ENCODE results near the gene ARSA.
"Not testable (repeated sequence)": the region's sequence is repeated elsewhere in the genome, so short reads cannot be mapped to it uniquely, and the experiment has no call there.

Gene ARSA

DNA sequence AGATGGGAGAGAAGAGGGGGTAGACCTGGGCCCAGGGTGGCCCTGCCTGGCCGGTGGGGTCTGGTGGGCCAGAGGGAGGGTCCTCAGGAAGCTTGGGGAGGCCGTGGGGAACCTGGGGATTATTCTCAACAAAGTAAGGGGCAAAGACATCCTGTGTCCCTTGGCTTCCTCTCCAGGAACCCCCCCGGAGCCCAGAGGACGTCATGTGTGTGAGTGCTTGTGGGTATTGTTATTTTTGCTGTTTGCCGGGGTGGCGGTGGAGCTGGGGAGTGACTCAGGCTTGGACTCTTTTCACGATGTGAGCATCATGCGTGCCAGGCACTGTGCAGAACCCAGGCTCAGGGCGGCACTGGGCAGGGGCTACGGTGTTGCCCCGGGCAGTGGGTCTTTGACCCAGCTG is 43.7 kb upstream of the ARSA start:
- H3K27me3 ChIP-seq = peaks cover 0 to 70% of the 10 kb centered on the region in 2 donors
- intact Hi-C loops (cut with DNase I; ENCODE audit: low total_unique reads) = no loop called here
- no peak overlapping the region for H3K27ac ChIP-seq
- no peak overlapping the region for H3K4me3 ChIP-seq
- TF ChIP-seq, protein P1, sequence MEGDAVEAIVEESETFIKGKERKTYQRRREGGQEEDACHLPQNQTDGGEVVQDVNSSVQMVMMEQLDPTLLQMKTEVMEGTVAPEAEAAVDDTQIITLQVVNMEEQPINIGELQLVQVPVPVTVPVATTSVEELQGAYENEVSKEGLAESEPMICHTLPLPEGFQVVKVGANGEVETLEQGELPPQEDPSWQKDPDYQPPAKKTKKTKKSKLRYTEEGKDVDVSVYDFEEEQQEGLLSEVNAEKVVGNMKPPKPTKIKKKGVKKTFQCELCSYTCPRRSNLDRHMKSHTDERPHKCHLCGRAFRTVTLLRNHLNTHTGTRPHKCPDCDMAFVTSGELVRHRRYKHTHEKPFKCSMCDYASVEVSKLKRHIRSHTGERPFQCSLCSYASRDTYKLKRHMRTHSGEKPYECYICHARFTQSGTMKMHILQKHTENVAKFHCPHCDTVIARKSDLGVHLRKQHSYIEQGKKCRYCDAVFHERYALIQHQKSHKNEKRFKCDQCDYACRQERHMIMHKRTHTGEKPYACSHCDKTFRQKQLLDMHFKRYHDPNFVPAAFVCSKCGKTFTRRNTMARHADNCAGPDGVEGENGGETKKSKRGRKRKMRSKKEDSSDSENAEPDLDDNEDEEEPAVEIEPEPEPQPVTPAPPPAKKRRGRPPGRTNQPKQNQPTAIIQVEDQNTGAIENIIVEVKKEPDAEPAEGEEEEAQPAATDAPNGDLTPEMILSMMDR (IDR thresholded peaks at IDR 0.05) = no peak
- peaks cover 0 to 18% (median 15%) of the 10 kb centered on the region in 4 donors for H3K4me1 ChIP-seq
- no peaks in the 10 kb centered on the region for H3K9me3 ChIP-seq
- H3K36me3 ChIP-seq = no peaks in the 10 kb centered on the region
- no peak for DNase-seq

DNA sequence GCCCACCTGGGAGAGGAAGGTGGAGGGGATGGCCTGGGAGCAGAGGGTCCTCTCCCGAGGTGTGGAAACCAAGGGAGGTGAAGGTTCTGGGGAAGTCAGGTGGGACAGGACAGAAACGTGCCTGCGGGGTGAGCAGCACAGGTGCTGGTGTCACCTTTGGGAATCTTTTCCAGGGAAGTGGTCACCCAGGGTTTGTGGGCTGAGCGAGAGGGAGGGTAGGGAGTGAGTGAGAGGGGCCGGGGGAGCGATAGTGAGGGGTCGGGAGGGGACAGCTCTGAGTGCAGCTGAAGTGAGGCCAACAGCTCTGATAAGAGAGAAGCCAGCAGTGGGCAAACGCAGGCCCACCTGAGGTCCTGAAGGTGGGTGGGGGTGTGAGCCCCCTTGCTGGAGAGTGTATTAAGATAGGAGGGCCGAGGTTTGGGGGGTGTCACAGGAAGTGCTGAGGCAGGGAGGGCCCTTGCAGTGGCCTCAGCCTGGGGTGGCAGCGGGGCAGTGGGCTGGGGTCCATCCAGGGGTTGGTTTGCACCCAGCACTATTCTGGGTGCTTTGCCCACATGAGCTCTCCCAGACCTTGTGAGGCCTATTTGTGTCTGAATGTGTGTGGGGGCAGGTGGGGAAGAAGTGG is 43.1 kb upstream of the ARSA start:
- peaks cover 0 to 66% of the 10 kb centered on the region in 2 donors for H3K27me3 ChIP-seq
- H3K27ac ChIP-seq = no peak overlapping the region
- no peak overlapping the region for H3K4me3 ChIP-seq
- intact Hi-C loops (cut with DNase I; ENCODE audit: low total_unique reads) = no loop called here
- H3K4me1 ChIP-seq = peaks cover 0 to 18% (median 15%) of the 10 kb centered on the region in 4 donors
- DNase-seq = no peak
- H3K36me3 ChIP-seq = no peaks in the 10 kb centered on the region
- H3K9me3 ChIP-seq = no peaks in the 10 kb centered on the region
- TF ChIP-seq, protein P1 (IDR thresholded peaks at IDR 0.05) = no peak

DNA sequence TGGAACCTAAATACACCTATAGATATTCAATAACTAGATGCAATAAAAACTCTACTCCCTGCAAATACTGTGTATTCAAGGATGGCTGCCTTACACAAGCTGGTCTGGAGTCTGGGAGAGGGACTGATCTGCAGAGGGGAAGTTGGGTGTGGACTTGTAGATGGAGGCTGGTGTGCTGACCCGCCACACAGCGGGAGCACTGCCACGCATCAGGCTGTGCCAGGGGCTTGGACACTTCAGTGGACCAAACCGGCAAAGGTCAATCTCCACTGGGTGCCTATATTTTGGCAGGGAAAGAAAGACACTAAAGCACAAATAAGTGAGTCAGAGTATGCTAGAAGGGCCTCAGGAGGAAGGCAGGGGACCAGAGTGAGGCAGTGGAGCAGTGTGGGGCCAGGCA is 42.6 kb upstream of the ARSA start:
- Histone ChIP-seq H3K4me3 (no peak overlapping the region), H3K9me3 (no peaks in the 10 kb centered on the region), H3K36me3 (no peaks in the 10 kb centered on the region), H3K4me1 (peaks cover 0 to 18% (median 15%) of the 10 kb centered on the region in 4 donors), H3K27ac (no peak overlapping the region), H3K27me3 (peaks cover 0 to 63% of the 10 kb centered on the region in 2 donors)
- TF ChIP-seq, protein P1 (IDR thresholded peaks at IDR 0.05) = no peak
- intact Hi-C loops (cut with DNase I; ENCODE audit: low total_unique reads) = no loop called here
- DNase-seq = no peak

DNA sequence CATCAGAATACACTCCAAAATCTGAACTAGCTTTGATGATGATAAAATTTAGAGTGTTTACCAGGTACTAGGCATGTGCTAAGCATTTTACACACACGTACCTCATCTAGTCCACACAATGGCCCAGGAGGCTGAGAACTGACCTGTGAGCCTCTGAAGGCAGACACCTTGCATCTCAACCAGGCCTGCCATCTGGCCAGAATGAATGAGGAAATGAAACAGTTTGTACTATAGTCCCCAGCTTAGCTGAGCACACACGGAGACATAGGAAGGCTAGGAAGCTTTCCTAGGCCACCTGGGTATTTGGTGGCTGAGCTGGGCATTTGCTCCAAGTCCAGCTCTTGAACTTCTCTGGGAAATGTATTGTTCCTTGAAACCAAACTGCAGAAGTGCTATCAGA is 37.8 kb upstream of the ARSA start:
- H3K27ac ChIP-seq = no peak overlapping the region
- no peaks in the 10 kb centered on the region for H3K4me1 ChIP-seq
- peaks cover 0 to 27% of the 10 kb centered on the region in 2 donors for H3K27me3 ChIP-seq
- H3K9me3 ChIP-seq = no peaks in the 10 kb centered on the region
- no peak for DNase-seq
- intact Hi-C loops (cut with DNase I; ENCODE audit: low total_unique reads) = no loop called here
- H3K4me3 ChIP-seq = no peak overlapping the region
- H3K36me3 ChIP-seq = no peaks in the 10 kb centered on the region
- TF ChIP-seq, protein P1 (IDR thresholded peaks at IDR 0.05) = no peak

DNA sequence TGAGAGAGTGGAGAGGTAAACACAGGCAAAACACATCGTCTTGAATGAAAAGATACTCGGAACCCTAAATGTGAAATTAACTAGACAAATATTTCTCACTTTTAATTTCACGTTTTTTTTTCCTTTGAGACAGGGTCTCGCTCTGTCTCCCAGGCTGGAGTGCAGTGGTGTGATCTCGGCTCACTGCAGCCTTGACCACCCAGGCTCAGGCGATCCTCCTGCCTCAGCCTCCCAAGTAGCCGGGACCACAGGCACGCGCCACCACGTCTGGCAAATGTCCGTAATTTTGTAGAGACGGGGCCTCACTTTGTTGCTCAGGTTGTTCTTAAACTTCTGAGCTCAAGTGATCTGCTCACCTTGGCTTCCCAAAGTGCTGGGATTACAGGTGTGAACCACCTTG is 37.3 kb upstream of the ARSA start:
- Histone ChIP-seq H3K9me3 (no peaks in the 10 kb centered on the region), H3K27ac (no peak overlapping the region), H3K4me1 (no peaks in the 10 kb centered on the region), H3K36me3 (no peaks in the 10 kb centered on the region), H3K4me3 (no peak overlapping the region), H3K27me3 (peaks cover 0 to 24% of the 10 kb centered on the region in 2 donors)
- TF ChIP-seq, protein P1 (IDR thresholded peaks at IDR 0.05) = no peak
- intact Hi-C loops (cut with DNase I; ENCODE audit: low total_unique reads) = no loop called here
- DNase-seq = no peak

DNA sequence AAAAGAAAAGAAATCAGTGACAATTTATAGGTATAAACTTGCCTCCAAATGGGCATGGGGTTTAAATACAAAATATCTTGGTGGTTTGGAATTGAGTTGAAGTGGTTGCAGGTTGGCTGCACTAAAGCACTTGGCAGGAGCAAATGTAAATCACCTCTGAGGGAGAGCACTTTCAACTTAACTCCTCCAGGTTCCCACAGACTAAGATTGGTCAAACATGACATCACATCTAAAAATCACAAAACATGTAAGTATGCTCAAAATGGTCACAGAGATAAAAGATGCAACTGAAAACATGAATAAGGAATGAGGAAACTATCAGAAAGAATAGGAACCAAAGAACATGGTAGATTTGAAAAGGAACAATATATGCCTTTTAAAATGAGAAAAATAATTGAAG is 32.4 kb upstream of the ARSA start:
- TF ChIP-seq, protein P1 (IDR thresholded peaks at IDR 0.05) = no peak
- no peaks in the 10 kb centered on the region for H3K36me3 ChIP-seq
- DNase-seq = no peak
- H3K9me3 ChIP-seq = no peaks in the 10 kb centered on the region
- H3K27me3 ChIP-seq = peaks cover 0 to 41% of the 10 kb centered on the region in 2 donors
- intact Hi-C loops (cut with DNase I; ENCODE audit: low total_unique reads) = no loop called here
- H3K4me3 ChIP-seq = no peak overlapping the region
- no peak overlapping the region for H3K27ac ChIP-seq
- H3K4me1 ChIP-seq = no peaks in the 10 kb centered on the region

DNA sequence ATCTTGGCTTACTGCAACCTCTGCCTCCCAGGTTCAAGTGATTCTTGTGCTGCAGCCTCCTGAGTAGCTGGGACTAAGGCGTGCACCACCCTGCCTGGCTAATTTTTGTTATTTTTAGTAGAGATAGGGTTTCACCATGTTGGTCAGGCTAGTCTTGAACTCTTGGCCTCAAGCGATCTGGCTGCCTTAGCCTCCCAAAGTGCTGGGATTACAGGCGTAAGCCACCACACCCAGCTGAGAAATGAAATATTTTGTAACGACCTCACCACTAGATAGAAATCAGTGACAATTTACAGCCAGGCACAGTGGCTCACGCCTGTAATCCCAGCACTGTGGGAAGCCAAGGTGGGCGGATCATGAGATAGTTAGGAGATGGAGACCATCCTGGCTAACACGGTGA is 31.8 kb upstream of the ARSA start:
- H3K36me3 ChIP-seq; H3K4me3 ChIP-seq; DNase-seq; H3K9me3 ChIP-seq; intact Hi-C loops (cut with DNase I; ENCODE audit: low total_unique reads); H3K27ac ChIP-seq; H3K4me1 ChIP-seq: not testable (repeated sequence)
- H3K27me3 ChIP-seq = peaks cover 0 to 47% of the 10 kb centered on the region in 2 donors

All from tibial artery (tissue), 4 donors.